GM19193 (cell line): ENCODE results near the gene FHIT.

ENCODE experiments used
- POLR2A ChIP-seq: IDR thresholded peaks from 4 replicates; pipeline ENCODE4 v1.6.1; 2011; ENCODE audit not compliant: insufficient read depth, insufficient read length; ENCODE audit errors: extremely low read depth

FHIT gene

DNA sequence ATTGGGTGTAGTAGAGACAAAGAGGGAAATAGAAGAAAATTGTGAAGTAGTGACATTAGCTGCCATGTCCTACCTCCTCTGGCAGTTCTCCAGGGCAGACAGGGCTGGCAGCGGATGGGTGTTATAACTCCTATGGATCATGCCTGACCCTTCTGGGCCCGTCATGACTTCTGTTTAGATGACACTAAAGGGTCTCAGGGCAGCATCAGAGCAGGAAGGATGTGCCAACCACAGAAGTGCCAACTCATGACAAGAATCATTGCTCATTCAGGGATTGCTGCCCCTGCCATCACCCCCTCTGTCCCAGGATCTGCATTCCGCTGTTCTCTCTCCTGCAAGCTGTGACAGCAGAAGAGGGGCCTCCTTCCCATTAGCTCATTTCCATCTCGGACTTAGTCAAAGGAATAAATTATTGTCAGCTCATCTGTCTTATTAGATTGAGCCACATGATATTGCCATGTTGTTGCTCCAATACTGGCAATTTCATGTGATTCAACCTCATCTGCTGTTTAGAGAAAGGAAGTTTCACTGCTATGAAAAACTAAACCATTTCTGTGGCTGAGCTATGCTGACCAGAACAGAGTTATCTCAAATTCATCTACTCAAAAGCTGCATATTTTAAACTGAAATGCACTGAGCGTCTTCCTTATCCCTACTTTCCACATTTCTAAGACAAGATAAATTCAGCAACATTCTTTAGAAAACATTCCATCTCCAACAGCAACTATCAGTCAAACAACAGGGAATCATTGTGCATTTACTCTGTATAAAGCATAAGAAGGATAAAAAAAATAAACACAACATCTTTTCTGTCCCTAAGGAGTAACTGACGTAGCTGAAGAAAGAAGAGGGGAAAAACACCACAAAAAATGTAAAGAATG, 271.6 kb downstream of the FHIT start:
- TF ChIP-seq POLR2A, result no peak

DNA sequence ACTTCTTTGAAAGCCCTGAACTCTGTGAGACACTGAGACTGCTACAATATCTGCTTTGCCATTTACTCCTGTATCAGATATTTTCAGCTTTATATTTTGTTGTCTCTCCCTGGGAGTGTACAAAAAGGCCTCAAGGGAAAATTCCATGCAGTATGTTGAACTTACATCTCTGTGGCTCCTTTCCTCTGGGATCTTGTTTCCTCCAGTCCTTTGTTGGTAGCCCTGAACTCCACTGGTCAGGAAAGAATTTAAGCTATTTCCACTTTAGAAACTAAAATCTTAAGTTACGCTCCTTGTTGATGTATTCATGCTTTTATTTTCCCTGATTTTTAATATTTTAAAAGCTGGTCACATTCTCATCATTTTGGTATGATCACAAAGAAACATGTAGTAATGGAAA, 277.9 kb downstream of the FHIT start:
- TF ChIP-seq POLR2A, result no peak

GRCh38 chr3:60972599-60972998, 278.7 kb downstream of the FHIT start:
- no peak for TF ChIP-seq POLR2A

DNA sequence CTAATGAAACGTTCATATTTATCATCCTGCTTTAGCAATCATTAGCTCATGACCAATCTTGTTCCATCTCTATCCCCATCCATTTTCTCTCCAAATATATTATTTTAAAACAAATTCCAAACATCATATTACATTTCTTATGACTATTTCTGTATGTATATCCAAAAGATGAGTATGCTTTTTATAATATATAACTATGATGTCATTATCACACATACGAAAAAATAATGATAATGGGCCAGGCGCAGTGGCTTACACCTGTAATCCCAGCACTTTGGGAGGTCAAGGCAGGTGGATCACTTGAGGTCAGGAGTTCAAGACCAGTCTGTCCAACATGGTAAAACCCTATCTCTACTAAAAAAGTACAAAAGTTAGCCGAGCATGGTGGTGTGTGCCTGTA, 280.4 kb downstream of the FHIT start:
- TF ChIP-seq POLR2A, result no peak

- TF ChIP-seq POLR2A, result no peak
Measured at GRCh38 chr3:60967141-60967540, 284.1 kb downstream of the FHIT start.

GRCh38 chr3:60957541-60957940, 293.7 kb downstream of the FHIT start:
- TF ChIP-seq POLR2A, result no peak

- no peak for TF ChIP-seq POLR2A
Measured at GRCh38 chr3:60956729-60957128, 294.5 kb downstream of the FHIT start.

DNA sequence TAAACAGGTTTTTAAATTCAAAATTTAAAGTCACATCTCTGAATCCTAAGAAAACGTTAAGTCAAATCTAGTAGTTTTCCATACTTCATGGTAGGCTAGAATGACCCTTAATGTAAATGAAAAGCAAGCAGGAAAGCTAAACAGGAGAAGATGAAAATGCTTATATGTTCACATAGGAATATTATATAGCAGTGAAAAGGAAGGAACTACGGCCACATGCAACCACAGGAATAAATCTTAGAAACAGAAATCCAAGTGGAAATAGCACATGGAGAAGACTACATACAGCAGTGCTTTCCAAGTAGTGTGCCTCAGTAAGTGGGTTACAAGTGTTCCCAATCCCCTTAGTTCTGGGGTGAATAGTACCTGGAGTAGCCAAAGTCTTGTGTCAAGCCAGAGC, 296.2 kb downstream of the FHIT start:
- TF ChIP-seq POLR2A, result no peak

GRCh38 chr3:60954048-60954447, 297.2 kb downstream of the FHIT start:
- no peak for TF ChIP-seq POLR2A

DNA sequence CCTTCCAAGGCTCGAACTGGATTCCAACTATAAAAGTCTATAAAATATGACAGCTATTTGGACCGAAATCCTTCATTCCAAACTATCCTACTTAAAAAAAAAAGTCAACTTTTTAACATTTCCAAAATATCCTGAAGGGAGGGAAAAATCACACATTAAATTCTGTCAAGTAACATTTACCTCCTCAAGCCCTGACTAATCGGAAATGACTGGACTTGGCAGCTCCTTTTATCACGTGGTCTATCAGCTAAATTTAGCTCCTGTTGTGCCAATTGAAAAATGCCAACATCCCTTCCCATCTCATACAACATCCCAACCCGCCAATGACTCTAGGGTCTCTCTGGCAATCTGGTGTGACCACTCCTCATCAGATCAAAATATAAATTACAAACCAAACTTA, 297.9 kb downstream of the FHIT start:
- no peak for TF ChIP-seq POLR2A

- no peak for TF ChIP-seq POLR2A
Measured at GRCh38 chr3:60952055-60952454, 299.2 kb downstream of the FHIT start.

DNA sequence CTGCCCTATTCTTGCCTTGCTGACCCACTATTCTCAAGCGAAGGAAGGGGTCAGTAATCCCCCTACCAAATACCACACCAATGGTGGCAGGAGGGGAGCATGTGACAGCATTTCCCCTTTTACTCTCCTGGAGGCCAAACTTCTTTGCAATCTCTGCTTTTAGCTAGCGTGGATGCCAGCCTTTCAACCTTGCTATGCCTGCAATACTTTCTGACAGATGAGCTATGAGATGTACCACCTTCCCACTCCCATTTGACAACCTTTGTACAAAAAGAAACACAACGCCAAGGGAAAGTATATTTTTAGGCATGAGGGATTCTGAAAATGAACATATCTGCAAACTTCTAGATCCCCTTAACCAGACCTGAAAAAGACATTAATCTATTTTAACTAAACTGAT, 302.1 kb downstream of the FHIT start:
- TF ChIP-seq POLR2A, result no peak

- no peak for TF ChIP-seq POLR2A
Measured at GRCh38 chr3:60948488-60948887, 302.8 kb downstream of the FHIT start.

DNA sequence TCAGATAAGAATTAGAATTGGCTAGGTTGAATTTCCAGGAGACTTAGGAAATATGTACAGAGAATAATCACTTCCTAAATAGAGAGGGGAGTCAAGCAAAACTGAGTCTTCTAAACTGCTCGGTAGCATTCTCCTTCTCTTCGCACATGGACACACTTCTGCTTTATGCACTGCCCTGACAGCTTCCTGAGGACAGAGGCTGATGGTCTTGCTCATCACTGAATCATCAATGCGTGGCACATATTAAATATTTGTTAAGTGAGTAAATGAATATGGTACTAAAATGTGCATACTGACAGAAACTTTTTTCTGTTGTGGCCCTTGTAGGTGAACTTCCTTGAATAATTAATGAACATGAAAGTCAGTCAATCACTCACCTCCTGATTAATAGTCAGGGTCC, 315.5 kb downstream of the FHIT start:
- TF ChIP-seq POLR2A, result no peak

DNA sequence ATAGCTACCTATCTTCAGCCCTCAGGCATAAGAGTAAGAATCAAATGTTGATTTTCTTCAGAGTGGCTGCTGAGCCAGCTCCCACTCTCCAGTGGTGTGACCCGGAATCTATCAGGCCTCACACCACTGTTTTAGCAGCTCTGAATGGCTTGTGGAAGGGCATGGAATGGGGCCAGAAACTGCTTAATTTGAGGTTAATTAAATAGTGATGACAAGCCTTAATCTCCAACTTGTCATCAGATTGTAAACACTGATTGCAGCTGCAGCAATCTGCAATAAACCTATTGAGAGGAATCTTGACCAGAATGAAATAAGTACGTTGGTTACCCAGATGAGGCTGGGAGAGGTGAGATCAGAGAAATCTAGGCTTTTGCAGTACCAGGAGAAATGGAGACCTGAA, 317.4 kb downstream of the FHIT start:
- TF ChIP-seq POLR2A, result no peak

DNA sequence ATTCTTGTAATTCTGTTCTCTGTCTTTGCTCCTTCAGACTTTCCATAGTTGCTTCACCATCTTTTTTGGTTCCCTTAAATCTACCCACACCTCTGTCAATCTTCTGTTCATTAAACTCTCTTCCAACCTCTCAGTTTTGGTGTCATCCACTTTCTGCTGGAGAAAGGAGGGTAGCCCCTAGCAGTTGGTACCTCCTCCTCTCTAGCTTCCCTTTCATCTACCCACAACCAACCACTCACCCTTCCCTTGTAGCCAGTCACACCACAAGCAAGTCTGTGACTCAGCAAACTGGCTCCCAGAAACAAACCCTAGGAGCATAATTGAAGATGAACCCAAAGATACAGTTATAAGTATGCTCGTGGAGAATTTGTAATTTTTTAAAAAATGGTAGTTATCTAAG, 318.6 kb downstream of the FHIT start:
- no peak for TF ChIP-seq POLR2A

- no peak for TF ChIP-seq POLR2A
Measured at GRCh38 chr3:60932170-60932569, 319.1 kb downstream of the FHIT start.
